Measurements from ENCODE around the gene KRTAP4-6. TPM values are rescaled to one million over a fixed set of nuclear protein-coding genes. Genes with fewer than 3 reads are reported as not detected.
"Not testable (repeated sequence)": the region's sequence is repeated elsewhere in the genome, so short reads cannot be mapped to it uniquely, and the experiment has no call there.

KRTAP4-6 gene
- total RNA-seq, 2 donors from 2014 or later, result not detected

DNA sequence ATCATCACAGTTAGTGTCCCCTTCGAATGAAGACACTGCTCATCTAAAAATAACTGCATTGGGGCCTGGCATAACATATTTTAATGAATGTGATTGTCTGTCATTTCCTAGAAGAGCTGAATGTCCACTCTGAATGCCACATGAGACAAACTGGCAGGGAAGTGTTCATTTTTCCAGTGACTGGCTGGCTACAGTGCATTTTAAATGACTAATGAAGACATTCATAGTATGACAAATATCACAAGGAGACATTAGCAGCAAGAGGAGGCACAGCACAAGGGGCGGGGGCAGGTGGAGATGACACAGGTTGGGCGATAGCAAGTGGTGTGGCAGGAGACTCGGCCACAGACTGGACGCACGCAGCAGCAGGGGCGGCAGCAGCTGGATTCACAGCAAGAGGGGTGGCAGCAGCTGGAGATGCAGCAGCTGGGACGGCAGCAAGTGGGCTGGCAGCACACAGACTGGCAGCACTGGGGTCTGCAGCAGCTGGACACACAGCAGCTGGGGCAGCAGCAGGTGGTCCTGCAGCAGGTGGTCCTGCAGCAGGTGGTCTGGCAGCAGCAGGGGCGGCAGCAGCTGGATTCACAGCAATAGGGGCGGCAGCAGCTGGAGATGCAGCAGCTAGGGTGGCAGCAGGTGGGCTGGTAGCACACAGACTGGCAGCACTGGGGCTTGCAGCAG, 8.8 kb upstream of the KRTAP4-6 start:
- ATAC-seq; intact Hi-C loops (cut with DNase I, micrococcal nuclease); DNase-seq: not testable (repeated sequence)

GRCh38 chr17:41147531-41148204, 7.3 kb upstream of the KRTAP4-6 start:
- DNase-seq (no peak), ATAC-seq (no peak)
- intact Hi-C loops (cut with DNase I, micrococcal nuclease), result no loop called here

GRCh38 chr17:41145261-41145660, 4.9 kb upstream of the KRTAP4-6 start:
- ATAC-seq (no peak), DNase-seq (no peak)
- intact Hi-C loops (cut with DNase I, micrococcal nuclease), result no loop called here

DNA sequence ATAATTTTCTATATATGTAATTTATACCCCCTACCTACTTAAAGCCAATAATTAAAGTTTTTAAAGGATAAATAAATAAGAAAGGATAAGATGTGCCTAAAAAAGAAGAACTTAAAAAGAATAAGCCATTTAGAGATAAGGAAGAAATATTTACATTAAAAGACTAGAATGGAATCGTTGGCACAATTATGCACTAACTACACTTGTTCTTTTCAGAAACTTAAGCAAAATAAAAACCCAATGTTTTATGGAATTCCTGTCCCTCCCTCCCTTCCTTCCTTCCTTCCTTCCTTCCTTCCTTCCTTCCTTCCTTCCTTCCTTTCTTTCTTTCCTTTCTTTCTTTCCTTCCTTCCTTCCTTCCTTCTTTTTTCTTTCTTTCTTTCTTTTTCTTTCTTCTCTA, 4.5 kb upstream of the KRTAP4-6 start:
- DNase-seq (no peak), ATAC-seq (no peak)
- intact Hi-C loops (cut with DNase I, micrococcal nuclease), result no loop called here

DNA sequence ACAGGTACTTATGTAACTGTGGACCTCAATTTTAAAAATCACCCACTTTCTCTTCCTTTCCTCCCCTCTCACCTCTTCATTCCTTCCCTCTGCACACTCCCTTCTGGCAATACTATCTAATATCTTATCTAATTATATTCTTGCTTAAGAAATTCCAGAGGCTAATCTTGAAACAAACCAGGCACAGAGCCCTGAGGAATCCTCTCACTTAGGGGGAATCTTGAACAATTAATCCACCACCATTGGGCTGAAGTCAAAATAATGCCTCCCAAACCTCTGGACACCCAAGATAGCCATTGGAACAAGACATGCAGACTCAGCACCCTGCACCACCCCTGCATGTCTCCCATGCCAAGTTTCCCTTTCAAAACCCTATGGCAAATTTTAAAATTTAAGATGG, 1.0 kb upstream of the KRTAP4-6 start:
- ATAC-seq (no peak), DNase-seq (no peak)
- intact Hi-C loops (cut with DNase I, micrococcal nuclease), result no loop called here

DNA sequence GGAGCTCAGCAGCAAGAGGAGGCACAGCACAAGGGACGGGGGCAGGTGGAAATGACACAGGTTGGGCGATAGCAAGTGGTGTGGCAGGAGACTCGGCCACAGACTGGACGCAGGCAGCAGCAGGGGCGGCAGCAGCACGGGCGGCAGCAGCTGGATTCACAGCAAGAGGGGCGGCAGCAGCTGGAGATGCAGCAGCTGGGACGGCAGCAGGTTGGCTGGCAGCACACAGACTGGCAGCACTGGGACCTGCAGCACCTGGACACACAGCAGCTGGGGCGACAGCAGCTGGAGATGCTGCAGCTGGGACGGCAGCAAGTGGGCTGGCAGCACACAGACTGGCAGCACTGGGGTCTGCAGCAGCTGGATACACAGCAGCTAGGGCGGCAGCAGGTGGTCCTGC, 479 bp downstream of the KRTAP4-6 start:
- DNase-seq; ATAC-seq; intact Hi-C loops (cut with DNase I, micrococcal nuclease): not testable (repeated sequence)

GRCh38 chr17:41133880-41134735, 6.2 kb downstream of the KRTAP4-6 start:
- ATAC-seq (no peak), DNase-seq (no peak)
- intact Hi-C loops (cut with DNase I, micrococcal nuclease), result no loop called here

DNA sequence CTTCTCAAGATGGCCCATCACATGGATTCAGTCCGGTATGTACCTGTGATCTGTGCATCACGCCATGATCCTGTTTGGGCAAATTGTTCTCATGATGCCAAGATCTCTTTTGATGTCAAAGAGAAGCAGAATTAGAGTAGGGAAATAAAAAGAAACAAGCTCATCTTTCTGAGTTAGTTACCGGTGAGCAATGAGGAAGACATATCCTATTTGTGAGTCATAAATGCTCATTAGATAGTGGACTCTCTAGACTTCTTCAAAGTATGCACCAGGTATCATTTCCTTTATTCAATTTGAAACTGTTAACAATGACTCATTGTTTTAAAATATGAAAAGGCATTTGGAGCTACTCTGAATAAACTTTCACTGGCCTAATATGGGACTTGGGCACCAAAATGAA, 8.4 kb downstream of the KRTAP4-6 start:
- ATAC-seq (no peak), DNase-seq (no peak)
- intact Hi-C loops (cut with DNase I, micrococcal nuclease), result no loop called here

DNA sequence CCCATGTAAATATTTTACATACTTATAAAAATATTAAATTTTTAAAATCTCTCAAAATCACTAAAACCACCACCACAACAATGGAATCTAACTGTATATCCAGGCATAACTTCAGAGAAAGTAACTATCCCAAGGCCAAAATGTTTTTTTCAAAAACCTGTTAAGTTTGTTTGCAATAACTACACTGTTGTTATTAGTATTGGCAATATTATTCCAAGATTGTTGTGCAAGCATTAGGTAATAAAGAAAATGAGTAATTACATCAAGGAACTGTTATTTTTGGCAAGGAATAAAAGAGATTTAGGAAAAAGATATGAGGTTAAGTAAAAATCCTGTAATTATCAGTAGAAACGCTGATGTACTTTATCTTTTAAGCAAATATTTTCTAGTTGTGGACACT, 13.0 kb downstream of the KRTAP4-6 start:
- DNase-seq (no peak), ATAC-seq (no peak)
- intact Hi-C loops (cut with DNase I, micrococcal nuclease), result no loop called here

DNA sequence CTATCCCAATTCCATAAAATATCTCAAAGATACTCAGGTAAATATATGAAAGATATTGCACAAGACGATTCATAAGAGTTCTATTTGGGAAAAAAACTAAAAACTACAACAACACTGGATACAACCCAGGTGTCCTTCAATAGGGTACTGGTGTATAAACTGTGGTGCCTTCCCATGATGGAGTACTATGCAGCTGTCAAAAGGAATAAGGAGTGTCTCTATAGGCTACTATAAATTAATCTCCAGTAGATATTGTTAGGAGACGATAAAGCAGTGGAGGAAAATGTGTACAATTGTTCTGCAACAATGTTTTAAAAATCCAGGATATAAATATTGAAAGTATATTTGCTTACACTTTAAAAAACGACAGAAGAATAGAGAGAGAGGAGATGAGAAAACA, 13.9 kb downstream of the KRTAP4-6 start:
- intact Hi-C loops (cut with DNase I, micrococcal nuclease), result no loop called here
- DNase-seq, result no peak
- no peak for ATAC-seq

GRCh38 chr17:41125064-41125463, 15.3 kb downstream of the KRTAP4-6 start:
- no peak for ATAC-seq
- no peak for DNase-seq
- intact Hi-C loops (cut with DNase I, micrococcal nuclease), result no loop called here

- DNase-seq; ATAC-seq; intact Hi-C loops (cut with DNase I, micrococcal nuclease): not testable (repeated sequence)
These were observed 16.4 kb downstream of the KRTAP4-6 start, which contains the start of gene KRTAP4-12 for GRCh38 chr17:41123991-41124371. Gene KRTAP4-12 (minus strand): TSS chr17:41124182. CDS start chr17:41124122, 60 bp downstream.

DNA sequence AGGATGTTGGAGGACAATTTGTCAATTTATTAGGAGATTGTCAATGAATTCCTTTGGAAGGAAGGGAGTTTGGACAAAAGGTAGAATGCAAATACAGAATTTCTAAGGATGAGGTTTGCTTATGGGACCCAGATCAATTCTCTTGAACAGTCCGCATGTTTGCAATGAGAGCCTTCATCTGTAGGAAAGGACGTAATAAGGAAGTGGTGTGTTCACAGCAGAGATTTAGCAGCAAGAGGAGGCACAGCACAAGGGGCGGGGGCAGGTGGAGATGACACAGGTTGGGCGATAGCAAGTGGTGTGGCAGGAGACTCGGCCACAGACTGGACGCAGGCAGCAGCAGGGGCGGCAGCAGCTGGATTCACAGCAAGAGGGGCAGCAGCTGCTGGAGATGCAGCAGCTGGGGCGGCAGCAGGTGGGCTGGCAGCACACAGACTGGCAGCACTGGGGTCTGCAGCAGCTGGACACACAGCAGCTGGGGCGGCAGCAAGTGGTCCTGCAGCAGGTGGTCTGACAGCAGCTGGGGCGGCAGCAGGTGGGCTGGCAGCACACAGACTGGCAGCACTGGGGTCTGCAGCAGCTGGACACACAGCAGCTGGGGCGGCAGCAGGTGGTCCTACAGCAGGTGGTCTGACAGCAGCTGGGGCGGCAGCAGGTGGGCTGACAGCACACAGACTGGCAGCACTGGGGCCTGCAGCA, 16.9 kb downstream of the KRTAP4-6 start:
- ATAC-seq; intact Hi-C loops (cut with DNase I, micrococcal nuclease); DNase-seq: not testable (repeated sequence)

- DNase-seq (no peak), ATAC-seq (no peak)
- intact Hi-C loops (cut with DNase I, micrococcal nuclease), result no loop called here
These were observed 18.6 kb downstream of the KRTAP4-6 start for GRCh38 chr17:41121742-41122141.

GRCh38 chr17:41119696-41120690, 20.4 kb downstream of the KRTAP4-6 start:
- ATAC-seq, DNase-seq: not testable (repeated sequence)

DNA sequence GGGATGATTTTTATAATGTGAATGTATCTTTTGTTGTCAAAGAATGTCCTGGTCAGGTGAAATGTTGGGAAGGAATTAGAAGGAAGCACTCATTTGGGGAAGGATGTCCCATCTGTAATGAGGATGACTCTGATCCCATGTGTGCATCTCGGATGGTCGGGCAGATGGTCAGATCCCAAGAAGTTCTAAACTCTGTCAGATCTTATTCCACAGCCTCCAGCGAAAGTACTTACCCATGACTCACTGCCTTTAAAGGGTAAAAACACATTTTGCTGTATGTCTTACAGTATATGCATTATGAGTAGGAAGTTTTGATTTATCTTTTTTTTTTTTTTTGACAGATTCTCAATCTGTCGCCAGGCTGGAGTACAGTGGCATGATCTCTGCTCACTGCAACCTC, 21.6 kb downstream of the KRTAP4-6 start:
- ATAC-seq, result no peak

More at GRCh38 chr17:41119696-41120690, 20.4 kb downstream of the KRTAP4-6 start:
- intact Hi-C loops (cut with DNase I, micrococcal nuclease), result not testable (repeated sequence)

DNA sequence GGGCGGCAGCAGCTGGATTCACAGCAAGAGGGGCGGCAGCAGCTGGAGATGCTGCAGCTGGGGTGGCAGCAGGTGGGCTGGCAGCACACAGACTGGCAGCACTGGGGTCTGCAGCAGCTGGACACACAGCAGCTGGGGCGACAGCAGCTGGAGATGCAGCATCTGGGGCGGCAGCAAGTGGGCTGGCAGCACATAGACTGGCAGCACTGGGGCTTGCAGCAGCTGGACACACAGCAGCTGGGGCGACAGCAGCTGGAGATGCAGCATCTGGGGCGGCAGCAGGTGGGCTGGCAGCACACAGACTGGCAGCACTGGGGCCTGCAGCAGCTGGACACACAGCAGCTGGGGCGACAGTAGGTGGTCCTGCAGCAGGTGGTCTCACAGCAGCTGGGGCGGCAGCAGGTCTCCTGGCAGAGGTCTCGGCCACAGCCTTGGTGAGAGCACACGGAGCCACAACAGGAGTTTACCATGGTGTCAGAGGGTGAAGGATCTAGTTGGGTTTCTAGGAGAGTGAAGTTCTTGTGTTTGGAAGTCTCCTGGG, 22.4 kb downstream of the KRTAP4-6 start, which contains the start of gene KRTAP4-11:
TSS of gene KRTAP4-11 (minus strand) at position 528 of the 541 bp plus-strand sequence. CDS start at position 470, 58 bp downstream.
- ATAC-seq; intact Hi-C loops (cut with DNase I, micrococcal nuclease); DNase-seq: not testable (repeated sequence)

More for the DNA sequence above, 21.6 kb downstream of the KRTAP4-6 start:
- intact Hi-C loops (cut with DNase I, micrococcal nuclease), result no loop called here
- no peak for DNase-seq

Data from left colon (tissue), 2 donors.